Measurements from ENCODE around the gene TNFRSF8.
A peak's percentile ranks its signal among the peaks of the same experiment; 100 is the strongest.
"Not testable (repeated sequence)": the region's sequence is repeated elsewhere in the genome, so short reads cannot be mapped to it uniquely, and the experiment has no call there.

TNFRSF8 gene

DNA sequence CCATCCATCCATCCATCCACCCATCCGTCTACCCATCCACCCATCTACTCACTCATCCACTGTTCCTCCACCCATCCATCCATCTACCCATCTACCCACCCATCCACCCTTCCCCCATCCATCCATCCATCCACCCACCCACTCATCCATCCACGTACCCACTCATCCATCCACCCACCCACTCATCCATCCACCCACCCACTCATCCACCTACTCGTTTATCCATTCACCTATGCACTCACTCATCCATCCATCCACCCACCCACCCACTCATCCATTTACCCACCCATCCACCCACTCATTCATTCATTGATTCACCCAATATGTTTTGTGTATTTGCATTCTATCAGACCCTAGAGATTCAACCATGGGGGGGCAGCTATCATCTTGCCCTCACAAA is 27.2 kb downstream of the TNFRSF8 start:
- no peak for DNase-seq

DNA sequence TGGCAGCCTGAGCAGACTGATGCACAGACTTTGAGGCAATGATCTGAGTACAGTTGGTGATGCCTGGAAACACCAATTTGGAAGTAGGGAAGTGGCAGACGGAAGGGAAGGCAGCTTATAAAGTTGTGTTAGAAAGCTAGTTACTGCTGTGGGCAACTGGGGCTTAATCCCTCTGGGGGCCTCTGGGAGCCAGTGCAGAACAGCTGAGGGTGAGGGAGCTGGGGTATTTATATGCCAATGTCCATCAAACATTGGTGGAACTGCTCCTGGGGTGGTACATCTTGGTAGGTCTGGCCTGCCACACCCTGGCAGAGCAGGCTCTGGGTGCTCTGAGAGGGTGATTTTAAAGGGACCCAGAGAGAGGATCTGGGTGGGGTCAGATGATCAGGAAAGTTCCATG is 28.1 kb downstream of the TNFRSF8 start:
- DNase-seq = no peak

DNA sequence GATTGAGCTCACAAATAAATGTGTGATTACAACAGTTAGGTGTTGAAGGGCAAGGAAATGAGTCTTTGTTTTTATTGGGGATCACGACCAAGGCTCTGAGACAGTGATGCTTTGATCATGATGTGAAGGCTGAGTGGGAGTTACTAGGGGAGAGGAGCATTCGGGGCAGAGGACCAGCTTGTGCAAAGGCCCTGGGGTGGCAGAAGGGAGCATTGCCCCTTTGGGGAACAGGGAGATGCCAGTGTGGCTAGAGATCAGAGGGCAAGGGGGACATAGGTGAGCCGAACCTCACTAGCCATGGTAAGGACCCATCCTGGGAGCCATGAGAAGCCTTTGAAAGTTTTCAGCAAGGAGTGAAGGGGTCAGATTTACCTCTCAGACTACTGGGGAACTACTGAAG is 31.1 kb downstream of the TNFRSF8 start:
- DNase-seq = no peak

DNA sequence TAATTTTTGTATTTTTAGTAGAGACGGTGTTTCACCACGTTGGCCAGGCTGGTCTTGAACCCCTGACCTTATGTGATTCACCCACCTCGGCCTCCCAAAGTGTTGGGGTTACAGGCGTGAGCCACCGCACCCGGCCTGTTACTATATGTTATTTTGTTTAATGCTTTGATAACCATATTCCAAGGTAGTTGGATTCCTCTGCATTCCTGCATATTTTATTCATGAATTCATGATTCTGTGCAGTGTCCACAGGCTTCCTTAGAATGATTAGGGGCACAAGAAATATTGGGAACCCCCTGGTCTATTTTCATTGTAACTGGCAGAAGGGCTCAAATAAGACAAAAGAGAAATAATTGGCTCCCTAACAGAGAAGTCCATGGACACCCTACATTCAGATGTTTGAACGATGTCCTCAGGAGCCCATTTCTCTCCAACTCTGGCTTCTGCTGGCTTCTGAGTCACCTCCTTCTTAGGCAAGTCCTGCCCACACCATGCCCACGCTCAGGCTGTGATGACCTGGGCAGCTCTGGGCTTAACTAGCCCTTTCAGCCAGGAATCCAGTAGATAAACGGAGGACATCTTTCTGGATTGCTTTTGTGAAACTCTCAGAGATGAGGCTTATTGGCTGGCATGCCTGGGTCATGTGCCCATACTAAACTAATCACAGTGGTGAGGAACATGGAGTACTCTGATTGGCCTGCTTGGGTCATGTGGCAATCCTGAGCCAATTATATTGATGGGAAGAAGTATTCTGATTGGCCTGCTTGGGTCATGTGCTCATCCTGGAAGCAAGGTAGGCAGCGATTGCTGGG is 32.6 kb downstream of the TNFRSF8 start:
- no peak for DNase-seq

DNA sequence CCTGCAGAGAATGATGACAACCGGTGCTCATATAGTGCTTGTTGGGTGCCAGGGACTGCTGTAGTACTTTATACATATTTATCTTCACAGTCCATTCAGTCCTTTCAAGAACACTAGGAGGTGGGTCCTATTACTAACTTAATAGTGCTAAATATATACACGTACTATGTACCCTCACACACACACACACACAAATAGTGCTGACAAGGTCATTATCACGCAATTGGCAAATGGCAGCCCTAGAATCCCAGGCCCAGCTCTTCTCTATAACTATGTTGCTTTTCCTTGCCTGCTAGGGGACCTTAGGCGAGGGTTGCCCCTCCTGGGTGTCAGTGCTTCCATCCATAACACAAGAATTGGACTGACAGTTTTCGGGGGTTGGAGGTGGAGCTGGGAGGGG is 33.5 kb downstream of the TNFRSF8 start:
- DNase-seq = no peak

DNA sequence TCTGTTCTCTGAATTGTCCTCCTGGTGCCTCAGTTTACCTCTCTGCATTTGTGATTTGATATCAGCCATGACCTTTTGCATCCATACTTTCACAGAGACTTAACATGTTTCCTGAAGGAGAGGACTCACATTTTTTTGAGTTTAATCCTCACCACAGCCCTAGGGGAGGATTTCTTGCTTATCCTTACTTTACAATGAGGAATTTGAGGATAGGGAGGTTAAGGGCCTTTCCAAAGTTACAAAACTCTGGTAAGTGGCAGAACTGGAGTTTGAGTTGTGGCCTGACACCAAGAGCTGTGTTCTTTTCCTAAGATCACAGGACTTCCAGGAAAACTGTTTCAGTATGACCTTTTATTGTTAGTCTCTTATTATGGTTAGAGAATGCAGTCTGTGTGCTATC is 34.2 kb downstream of the TNFRSF8 start:
- no peak for DNase-seq

DNA sequence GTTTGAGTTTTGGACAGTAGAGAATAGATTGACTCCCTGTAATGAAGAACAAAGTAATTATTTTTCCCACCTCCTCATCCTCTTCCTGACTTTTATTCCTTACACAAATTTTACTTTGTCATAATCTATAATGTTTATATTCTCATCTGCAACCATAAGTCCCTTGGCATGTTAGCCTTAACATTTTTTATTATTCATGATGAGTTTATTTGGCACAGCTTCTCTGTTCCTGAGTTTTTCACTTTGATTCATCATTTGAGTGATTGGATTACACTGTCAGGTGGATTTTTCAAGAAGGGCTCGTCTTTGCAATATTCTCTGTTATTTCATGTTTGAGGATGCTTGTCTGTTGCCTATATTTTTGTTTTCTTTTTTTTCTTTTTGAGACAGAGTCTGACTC is 35.7 kb downstream of the TNFRSF8 start:
- no peak for DNase-seq

DNA sequence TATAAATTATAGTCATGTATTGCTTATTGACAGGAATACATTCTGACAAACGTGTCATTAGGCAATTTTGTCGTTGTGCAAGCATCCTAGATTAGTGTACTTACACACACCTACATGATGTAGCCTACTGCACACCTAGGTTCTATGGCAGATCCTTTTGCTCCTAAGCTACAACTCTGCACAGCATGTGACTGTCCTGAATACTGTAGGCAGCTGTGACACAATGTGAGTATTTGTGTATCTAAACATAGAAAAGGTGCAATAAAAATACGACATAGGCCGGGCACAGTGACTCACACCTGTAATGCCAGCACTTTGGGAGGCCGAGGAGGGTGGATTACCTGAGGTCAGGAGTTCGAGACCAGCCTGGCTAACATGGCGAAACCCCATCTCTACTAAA is 36.5 kb downstream of the TNFRSF8 start:
- DNase-seq = no peak

DNA sequence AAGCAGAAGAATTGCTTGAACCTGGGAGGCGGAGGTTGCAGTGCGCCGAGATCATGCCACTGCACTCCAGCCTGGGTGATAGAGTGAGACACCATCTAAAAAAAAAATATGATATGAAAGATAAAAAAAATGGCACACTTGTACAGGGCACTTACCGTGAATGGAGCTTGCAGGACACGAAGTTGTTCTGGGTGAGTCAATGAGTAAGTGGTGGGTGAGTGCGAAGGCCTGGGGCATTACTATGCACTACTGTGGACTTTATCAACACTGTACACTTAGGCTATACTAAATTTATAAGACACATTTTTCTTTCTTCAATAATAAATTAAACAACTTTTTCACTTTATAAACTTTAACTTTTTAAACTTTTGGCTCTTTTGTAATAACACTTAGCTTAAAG is 37.0 kb downstream of the TNFRSF8 start:
- DNase-seq = no peak

DNA sequence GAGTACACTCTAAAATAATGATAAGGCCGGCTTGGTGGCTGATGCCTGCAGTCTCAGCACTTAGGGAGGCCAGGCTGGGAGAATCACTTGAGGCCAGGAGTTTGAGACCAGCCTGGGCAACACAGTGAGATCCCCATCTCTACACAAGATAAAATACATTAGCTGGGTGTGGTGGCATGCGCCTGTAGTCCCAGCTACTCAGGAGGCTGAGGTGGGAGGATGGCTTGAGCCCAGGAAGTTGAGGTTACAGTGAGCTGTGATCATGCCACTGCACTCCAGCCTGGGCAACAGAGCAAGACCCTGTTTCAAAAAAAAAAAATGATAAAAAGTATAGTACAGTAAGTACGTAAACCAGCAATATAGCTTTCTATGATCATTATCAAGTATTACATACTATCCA is 38.0 kb downstream of the TNFRSF8 start:
- DNase-seq = not testable (repeated sequence)

DNA sequence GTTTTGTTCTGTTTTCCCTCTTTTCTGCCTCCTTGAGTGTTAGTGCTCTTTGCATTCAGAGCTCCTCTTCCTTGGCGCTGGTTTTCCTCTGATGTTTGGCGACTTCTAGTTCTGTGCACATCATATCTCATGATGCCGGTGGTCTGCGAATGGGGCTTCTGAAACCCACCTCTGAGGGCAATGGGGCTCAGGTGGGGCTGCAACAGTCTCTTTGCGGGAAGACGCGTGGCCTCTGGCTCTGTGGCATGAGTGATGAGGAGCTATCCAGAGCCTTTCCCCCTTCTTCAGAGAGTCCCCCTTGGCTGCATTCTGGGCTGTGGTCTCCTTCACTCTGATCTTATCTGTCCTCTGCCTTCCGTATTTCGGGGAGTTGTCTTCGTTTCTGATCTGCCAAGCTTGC is 39.0 kb downstream of the TNFRSF8 start:
- no peak for DNase-seq

DNA sequence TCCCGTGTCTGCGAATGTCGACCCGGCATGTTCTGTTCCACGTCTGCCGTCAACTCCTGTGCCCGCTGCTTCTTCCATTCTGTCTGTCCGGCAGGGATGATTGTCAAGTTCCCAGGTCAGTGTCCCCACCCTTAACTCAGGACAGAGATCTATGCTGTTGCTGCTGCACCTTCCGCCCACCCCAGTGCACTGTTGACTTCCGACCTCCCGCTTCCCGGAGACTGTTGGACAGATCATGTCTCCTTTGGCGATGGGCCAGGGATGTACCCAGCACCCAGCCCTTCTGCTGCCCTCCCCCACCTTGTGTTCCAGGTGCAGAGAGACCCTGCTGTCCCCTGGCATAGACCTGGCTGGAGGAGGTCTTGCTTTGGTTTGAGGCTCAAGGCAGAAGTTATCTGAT is 41.3 kb downstream of the TNFRSF8 start:
- no peak for DNase-seq

DNA sequence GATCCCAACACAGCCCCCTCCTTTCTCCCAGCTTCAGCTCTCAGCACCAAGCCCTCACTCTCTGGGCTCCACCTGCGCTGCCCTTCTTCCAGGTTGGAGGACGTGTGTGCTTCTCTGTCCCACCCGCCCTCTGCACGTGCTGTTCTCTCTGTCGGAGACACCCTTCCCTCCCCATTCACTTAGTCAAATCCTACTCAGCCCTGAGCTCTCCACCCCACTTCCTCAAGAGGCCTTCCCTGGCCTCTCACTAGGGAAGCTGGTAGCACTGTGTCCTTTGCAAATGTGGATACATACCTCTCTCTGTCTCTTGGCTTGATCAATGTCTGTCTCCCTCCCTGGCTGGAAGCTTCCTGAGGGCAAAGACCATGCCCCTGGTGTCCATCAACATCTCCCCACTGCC is 43.0 kb downstream of the TNFRSF8 start:
- no peak for DNase-seq

DNA sequence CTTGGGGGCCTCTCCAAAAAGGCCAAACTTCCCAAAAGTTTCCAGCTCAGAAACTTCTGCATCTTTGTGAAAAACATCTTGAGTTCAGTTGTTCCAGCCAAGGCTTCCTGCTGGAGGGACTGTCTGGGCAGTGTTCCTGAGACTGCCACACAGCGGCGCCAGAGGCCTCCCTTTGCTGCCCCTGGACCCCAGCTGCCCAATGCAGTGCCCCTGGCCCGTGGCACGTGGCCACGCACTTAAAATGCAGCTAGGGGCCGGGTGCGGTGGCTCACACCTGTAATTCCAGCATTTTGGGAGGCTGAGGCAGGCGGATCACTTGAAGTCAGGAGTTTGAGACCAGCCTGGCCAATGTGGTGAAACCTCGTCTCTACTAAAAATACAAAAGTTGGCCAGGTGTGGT is 43.8 kb downstream of the TNFRSF8 start:
- not testable (repeated sequence) for DNase-seq

DNA sequence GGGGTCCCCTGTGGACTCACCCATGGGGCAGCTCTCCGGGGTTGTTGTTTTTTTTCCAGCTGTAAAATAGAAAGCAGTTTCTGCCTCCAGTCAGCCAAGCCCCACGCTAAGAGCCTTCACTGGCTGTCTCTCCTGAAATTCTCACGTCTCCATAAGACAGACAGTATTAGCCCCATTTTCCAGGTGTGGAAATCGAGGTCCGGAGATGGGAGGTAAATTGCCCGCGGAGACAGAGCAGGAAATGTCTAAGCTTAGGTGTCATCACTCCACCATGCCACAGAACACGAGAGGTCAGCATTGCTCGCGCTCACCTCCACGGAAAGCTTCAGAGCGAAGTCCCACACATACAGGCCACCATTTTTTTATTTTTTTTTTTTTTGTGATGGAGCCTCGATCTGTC is 44.6 kb downstream of the TNFRSF8 start:
- no peak for DNase-seq

DNA sequence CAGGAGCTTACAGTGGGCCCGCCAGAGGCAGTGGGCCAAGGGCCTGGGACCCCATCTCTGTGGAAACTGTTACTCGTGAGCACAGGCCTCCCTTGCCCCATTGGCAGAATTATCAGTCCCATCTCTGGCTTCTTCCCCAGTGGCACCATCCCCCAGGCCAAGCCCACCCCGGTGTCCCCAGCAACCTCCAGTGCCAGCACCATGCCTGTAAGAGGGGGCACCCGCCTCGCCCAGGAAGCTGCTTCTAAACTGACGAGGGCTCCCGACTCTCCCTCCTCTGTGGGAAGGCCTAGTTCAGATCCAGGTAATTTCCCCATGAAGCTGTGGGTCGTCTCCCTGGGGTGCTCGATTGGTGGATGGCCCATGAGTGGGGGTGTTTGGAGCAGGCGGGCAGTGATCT is 46.8 kb downstream of the TNFRSF8 start:
- DNase-seq = no peak

DNA sequence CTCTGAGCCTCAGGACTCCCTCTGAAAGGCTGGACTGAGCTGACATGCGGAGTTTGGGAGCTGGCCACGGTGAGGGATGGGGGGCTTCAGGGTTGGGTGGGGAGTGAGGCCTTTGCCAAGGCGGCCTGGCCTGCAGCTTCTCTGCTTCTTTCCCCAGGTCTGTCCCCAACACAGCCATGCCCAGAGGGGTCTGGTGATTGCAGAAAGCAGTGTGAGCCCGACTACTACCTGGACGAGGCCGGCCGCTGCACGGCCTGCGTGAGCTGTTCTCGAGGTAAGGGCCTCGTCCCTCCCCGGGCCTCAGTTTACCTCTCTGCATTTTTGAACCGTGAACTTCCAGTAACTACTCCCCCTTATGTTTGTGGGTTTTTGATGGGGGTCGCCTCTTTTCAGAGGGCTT is 48.6 kb downstream of the TNFRSF8 start:
- DNase-seq = no peak

DNA sequence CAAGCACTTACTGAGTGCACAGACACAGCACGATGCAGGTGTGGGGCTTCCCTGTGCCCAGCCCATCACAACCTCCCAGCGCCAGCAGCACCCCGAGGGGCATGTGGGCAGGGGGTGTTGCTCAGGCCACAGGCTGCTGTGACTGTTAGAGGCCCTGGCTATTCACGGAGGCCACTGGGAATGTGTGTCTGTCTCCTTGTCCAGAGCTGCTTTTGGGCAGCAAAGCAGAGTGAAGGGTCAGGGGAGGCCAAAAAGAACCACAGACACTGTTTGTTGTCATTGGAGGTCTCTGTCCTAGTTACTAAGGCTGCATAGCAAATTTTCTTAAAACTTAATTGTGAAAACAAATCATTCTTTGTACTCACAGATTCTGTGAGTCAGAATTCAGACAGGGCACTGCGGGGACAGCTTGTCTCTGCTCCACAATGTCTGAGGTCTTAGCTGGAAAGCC is 49.6 kb downstream of the TNFRSF8 start:
- no peak for DNase-seq

DNA sequence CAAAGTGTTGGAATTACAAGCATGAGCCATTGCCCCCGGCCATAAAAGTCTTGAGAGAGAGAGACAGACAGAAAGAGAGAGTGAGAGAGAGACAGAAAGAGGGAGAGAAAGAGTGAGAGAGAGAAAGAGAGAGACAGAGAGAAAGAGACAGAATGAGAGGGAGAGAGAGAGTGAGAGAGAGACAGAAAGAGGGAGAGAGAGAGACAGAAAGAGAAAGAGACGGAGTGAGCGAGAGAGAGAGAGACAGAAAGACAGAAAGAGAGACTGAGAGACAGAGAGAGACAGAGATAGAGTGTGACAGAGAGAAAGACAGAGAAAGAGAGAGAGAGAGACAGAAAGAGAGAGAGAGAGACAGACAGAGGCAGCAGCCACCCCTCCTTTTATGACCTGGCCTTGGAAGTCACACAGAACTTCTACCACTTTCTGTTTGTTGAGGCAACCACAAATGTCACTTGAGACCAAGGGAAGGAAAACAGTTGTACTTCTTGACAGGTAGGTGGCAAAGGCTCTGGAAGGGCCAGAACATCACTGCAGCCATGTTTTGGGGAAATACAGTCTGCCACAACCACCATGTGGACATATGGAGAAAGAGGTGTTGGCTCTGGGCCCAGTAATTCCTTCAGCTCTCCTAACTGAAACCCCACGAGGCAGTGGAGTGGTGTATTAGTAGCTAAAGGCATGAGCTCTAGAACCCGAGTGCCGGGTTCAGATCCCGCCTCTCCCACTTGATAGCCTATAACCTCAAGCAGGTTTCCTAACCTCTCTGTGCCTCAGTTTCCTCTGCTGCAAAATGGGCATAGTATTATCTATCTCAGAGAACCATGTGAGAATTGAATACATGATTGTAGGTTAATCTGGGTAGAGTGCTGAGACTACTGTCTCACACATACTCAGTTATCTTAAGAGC is 50.6 kb downstream of the TNFRSF8 start:
- DNase-seq = no peak

DNA sequence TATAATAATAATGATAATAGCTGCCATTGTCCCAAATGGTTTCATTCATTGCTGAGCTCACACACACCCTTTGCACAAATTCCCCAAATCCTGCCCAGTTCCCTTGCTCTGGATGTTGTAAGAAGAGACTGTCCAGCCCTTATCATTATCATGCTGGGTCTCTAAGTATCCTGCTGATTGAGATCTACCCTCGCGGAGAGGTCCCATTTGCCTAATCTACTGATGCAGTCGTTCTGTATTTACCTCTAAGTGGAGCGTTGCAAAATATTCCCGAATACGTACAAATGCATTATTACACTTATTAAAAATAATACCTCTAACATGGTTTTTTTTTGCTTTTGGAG is 51.2 kb downstream of the TNFRSF8 start:
- no peak for DNase-seq

DNA sequence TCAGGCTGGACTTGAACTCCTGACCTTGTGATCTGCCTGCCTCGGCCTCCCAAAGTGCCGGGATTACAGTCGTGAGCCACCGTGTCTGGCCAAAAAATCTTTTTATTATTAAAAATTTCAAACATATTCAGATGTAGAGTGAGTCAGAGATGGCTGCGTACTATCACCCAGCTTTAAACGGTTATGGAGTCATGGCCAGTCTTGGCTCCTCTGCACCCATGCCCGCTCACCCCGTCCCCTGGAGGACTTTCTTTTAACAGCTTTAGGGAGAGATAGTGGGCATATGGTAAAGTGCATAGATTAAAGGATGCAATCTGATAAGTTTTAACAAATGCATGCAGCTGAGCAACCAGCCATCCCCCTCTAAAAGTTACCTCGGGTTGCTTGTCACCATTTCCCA is 51.8 kb downstream of the TNFRSF8 start:
- no peak for DNase-seq

DNA sequence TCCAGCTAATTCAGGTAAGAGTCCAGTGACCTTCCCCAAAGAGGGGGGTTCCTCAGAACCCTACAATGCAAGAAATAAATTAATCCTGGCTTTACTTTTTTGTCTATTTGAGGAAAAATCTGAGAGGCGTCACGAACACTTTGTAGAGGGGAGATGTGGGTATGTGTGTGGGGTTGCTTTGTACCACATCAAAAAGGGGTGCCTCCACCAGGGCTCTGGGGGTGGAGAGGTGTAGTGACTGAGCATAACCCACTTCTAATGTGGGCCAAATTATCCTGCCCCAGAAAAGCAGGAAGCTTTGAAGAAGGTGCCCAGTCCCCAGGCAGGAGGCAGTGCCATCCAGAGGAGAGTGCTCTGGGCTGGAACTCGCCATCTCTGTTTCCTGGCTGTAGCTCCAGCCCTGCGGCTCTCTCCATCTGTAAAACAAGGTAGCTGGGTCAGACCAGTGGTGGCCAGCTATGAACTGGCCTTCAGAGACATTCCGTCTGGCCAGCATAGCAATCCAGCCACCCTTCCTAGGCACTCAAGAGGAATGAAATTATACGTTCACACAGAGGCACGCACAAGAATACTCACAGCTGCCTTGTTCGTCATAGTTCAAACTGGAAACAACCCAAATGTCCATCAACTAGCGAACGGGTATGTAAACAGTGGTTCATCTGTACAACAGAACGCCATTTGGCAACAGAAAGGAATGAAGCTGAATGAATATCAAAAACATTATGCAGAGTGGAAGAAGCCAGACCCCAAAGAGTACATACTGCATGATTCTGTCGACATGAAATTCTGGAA is 58.3 kb downstream of the TNFRSF8 start:
- peak; percentile 35 for DNase-seq

DNA sequence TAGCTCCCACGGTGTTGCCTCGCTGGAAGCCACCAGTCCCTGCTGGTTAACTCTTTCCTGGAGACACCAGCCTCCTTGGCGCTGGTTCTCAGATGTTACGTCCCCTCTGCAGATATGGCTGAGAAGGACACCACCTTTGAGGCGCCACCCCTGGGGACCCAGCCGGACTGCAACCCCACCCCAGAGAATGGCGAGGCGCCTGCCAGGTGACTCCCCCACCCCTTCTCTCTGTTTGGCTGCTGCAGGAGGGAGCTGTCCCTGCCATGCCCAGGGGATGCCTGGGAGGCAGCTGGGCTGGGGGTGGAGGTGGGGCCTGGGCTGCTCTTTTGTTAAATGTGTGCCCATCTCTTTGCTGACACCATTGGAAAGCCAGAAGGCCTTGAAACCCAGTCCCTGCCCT is 60.1 kb downstream of the TNFRSF8 start:
- no peak for DNase-seq

All from CD4-positive, alpha-beta T cell treated with Interleukin-21 for 1 hour (primary cell).